Psoas muscle (tissue), 8 donors: ENCODE data around the gene C1orf50. TPM values are rescaled to one million over a fixed set of nuclear protein-coding genes. Genes with fewer than 3 reads are reported as not detected.
A peak's percentile ranks its signal among the peaks of the same experiment; 100 is the strongest.

ENCODE experiments used
- ATAC-seq, 4 donors: fragments of 200-7000 bp; cut with Tn5 transposase; one replicate each; pipeline ENCODE4 v1.9.1; 2020; ENCODE audit warnings: moderate library complexity in 3 of 4, mild to moderate bottlenecking in 2 of 4
- DNase-seq, 2 donors: peaks; one replicate each; pipeline ENCODE4 v3.0.0-alpha.2; 2020
- H3K27ac ChIP-seq: fragments of 200-600 bp; one replicate; pipeline ENCODE4 v1.8.0; 2022
- H3K27me3 ChIP-seq, 3 donors: fragments of 200-600 bp in 1 of 3; one replicate each; pipeline versions ENCODE4 v1.6.1 to v1.8.0; 2013 to 2022; ENCODE audit warnings: low read length in 2 of 3, mild to moderate bottlenecking in 2 of 3, moderate library complexity in 1 of 3; ENCODE audit not compliant: insufficient read depth in 3 of 3
- H3K36me3 ChIP-seq, 2 donors: fragments of 200-600 bp in 1 of 2; one replicate each; pipeline versions ENCODE4 v1.6.1 to v1.8.0; 2013 to 2022; ENCODE audit warnings: low read depth in 1 of 2, mild to moderate bottlenecking in 1 of 2, moderate library complexity in 1 of 2; ENCODE audit not compliant: insufficient read depth in 1 of 2
- H3K4me1 ChIP-seq: fragments of 200-600 bp; one replicate; pipeline ENCODE4 v1.8.0; 2022
- H3K4me3 ChIP-seq: fragments of 200-600 bp; one replicate; pipeline ENCODE4 v1.8.0; 2022; ENCODE audit warnings: mild to moderate bottlenecking
- H3K9me3 ChIP-seq: fragments of 200-600 bp; one replicate; pipeline ENCODE4 v1.8.0; 2022
- CTCF ChIP-seq: fragments of 200-600 bp; IDR thresholded peaks from one replicate; pipeline ENCODE4 v1.8.0; 2022; ENCODE audit warnings: antibody characterized with exemption
- WGBS, 3 donors: extraction: QIAGEN DNeasy Blood & Tissue Kit; methylation state at CpG; one replicate each; pipeline versions ENCODE4 v1.1.6 to v1.1.7; 2013; 5-methylcytosine and 5-hydroxymethylcytosine counted together
- intact Hi-C, 2 donors: fragments of 100-400 bp; cut with DNase I; formaldehyde crosslinking; loops; one replicate each; pipeline versions ENCODE4 v1.11.0 to v1.14.2; 2022
- polyA plus RNA-seq, 3 donors: library from polyadenylated mRNA; stranded (reverse); fragments of 200-250 nt; gene quantifications; one replicate each; pipeline ENCODE4 v1.2.3, GENCODE V29; 2013
- total RNA-seq, 4 donors: library from RNA; stranded (reverse); fragmentation: NEBNext Ultra II Directional in 2 of 4; extraction: Animal tissue kit (Norgen Biotek cat#: 25700) in 2 of 4; gene quantifications; one replicate each; pipeline versions ENCODE4 v1.2.1 to v1.2.4, GENCODE V29; 2021 to 2023
- donor health status: healthy with polysubstance abuse.
- donor health status: DM: no; HTN: no; CAD: no; lungs with moderate emphysema.
- donor health status: Bipolar disorder and iron deficiency.
- donor health status: healthy.
- donor health status: DM: yes; HTN: yes; CAD: no.
- donor health status: DM: no; HTN: no; CAD: no.
- donor health status: DM: no; HTN: no; CAD: no.
- donor health status: DM: yes; HTN: yes; CAD: no.

C1orf50 gene
- total and polyA plus RNA-seq, 7 donors: 2.5 to 10.2 (median 7.5) TPM

GRCh38 chr1:42815941-42816584, 49.0 kb downstream of the C1orf50 start:
- intact Hi-C loops: loop anchor here (2.0 to 5.0 kb wide), 2 partner anchors 49 kb away; partner anchors contain the start of genes C1orf50 (in 2 of the 2) and P3H1 (in 2 of the 2)
- Histone ChIP-seq H3K4me1 (peaks cover 19% of the 10 kb centered on the region), H3K36me3 (peaks cover 0 to 11% of the 10 kb centered on the region in 2 donors), H3K9me3 (no peaks in the 10 kb centered on the region), H3K4me3 (peak overlapping the region; percentile 78), H3K27me3 (no peaks in the 10 kb centered on the region), H3K27ac (peak overlapping the region; percentile 97)
- 30 to 43% (median 31%) methylated on average over 7 of the region's 7 CpGs for WGBS, 3 donors
- DNase-seq: no peak
- no peak for ATAC-seq
- TF ChIP-seq CTCF: no peak

- Histone ChIP-seq H3K4me1 (peaks cover 19% of the 10 kb centered on the region), H3K36me3 (peaks cover 0 to 8% of the 10 kb centered on the region in 2 donors), H3K4me3 (peak within 1 kb of the TSS; percentile 78), H3K27me3 (no peaks in the 10 kb centered on the region), H3K27ac (peak within 1 kb of the TSS; percentile 97), H3K9me3 (no peaks in the 10 kb centered on the region)
- ATAC-seq (peak; percentile 98 to 99 (median 98)), DNase-seq (peak; percentile 93 to 96)
- WGBS, 3 donors: 1 to 2% (median 1%) methylated on average over 25 to 66 of the region's 66 CpGs
- intact Hi-C loops: loop anchor here (2.0 to 5.0 kb wide), 2 partner anchors 50 kb away; partner anchors contain the start of genes C1orf50 (in 2 of the 2) and P3H1 (in 2 of the 2)
- peak; percentile 3 for TF ChIP-seq CTCF
These were observed 49.8 kb downstream of the C1orf50 start, which contains the start of the genes ERMAP and SVBP for GRCh38 chr1:42816585-42817439. Gene ERMAP, plus strand, starts transcription at chr1:42817122. Its CDS starts 13,327 bp downstream, at chr1:42830449. Gene SVBP, minus strand, starts transcription at chr1:42817397. Its CDS starts 853 bp downstream, at chr1:42816544.

- peak overlapping the region; percentile 97 for H3K27ac ChIP-seq
- WGBS, 3 donors: 0 to 1% (median 0%) methylated on average over 13 of the region's 13 CpGs
- H3K4me1 ChIP-seq: peaks cover 24% of the 10 kb centered on the region
- H3K36me3 ChIP-seq: peaks cover 0 to 8% of the 10 kb centered on the region in 2 donors
- DNase-seq: no peak
- no peaks in the 10 kb centered on the region for H3K27me3 ChIP-seq
- intact Hi-C loops: loop anchor here (2.0 to 5.0 kb wide), 2 partner anchors 50 to 51 kb away; partner anchors contain the start of genes C1orf50 (in 2 of the 2) and P3H1 (in 2 of the 2)
- no peak for TF ChIP-seq CTCF
- no peak for ATAC-seq
- peak overlapping the region; percentile 78 for H3K4me3 ChIP-seq
- no peaks in the 10 kb centered on the region for H3K9me3 ChIP-seq
These were observed 50.4 kb downstream of the C1orf50 start for GRCh38 chr1:42817440-42817767.

GRCh38 chr1:42817976-42818375, 50.9 kb downstream of the C1orf50 start:
- H3K9me3 ChIP-seq: no peaks in the 10 kb centered on the region
- 93 to 94% (median 94%) methylated on average over 3 of the region's 3 CpGs for WGBS, 3 donors
- ATAC-seq: no peak
- H3K4me3 ChIP-seq: peak overlapping the region; percentile 78
- H3K27me3 ChIP-seq: no peaks in the 10 kb centered on the region
- H3K27ac ChIP-seq: no peak overlapping the region
- peaks cover 0 to 8% of the 10 kb centered on the region in 2 donors for H3K36me3 ChIP-seq
- peaks cover 30% of the 10 kb centered on the region for H3K4me1 ChIP-seq
- no peak for TF ChIP-seq CTCF
- DNase-seq: no peak
- intact Hi-C loops: loop anchor here (1.0 to 5.0 kb wide), 3 partner anchors 26 to 51 kb away; partner anchors contain the start of genes C1orf50 (in 2 of the 2) and P3H1 (in 2 of the 2)
